ENCODE results near the gene TMEM150C.

DNA sequence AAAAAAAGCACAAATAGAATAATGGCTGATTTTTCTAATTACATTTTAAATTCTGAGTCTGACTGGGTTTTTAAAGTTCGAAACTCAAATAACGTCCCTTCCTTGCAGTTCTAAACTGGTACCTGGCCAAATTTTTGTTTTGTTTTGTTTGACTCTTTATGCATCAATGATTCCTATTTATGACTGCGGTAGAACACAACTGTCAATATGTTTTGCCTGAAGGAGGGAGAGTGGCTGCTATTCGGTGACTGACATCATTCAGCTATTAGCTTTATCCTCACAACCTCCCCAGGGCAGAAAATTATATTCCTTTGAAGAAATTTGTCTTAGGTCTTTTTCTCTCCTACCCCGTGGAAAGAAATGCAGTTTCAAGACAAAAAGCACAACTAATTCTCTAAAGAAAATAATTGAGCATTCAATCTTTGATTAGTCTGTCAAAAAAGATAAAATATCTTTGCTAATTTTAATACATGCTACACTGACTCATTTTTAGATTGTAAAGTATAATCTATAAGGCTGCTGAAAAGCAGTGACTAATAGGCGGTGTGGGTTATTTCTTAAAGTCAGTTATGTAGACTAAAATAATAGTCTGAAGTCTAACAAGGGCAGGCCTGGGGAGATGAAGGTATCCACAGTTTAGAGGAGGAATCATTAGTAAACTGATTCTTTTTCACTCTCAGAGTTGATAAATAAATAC, 61.9 kb downstream of the TMEM150C start:
- TF ChIP-seq, protein P1, sequence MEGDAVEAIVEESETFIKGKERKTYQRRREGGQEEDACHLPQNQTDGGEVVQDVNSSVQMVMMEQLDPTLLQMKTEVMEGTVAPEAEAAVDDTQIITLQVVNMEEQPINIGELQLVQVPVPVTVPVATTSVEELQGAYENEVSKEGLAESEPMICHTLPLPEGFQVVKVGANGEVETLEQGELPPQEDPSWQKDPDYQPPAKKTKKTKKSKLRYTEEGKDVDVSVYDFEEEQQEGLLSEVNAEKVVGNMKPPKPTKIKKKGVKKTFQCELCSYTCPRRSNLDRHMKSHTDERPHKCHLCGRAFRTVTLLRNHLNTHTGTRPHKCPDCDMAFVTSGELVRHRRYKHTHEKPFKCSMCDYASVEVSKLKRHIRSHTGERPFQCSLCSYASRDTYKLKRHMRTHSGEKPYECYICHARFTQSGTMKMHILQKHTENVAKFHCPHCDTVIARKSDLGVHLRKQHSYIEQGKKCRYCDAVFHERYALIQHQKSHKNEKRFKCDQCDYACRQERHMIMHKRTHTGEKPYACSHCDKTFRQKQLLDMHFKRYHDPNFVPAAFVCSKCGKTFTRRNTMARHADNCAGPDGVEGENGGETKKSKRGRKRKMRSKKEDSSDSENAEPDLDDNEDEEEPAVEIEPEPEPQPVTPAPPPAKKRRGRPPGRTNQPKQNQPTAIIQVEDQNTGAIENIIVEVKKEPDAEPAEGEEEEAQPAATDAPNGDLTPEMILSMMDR (IDR thresholded peaks at IDR 0.05) = no peak
- TF ChIP-seq POLR2A (IDR thresholded peaks at IDR 0.05) (no peak), EP300 (IDR thresholded peaks at IDR 0.05) (no peak)
